GM21619 (cell line): ENCODE results near the gene FOXP3.
A peak's percentile ranks its signal among the peaks of the same experiment; 100 is the strongest.

ENCODE experiments used
- ATAC-seq: cut with Tn5 transposase; IDR thresholded peaks from one replicate; pipeline ENCODE4 v1.9.1; 2021; ENCODE audit not compliant: unreplicated experiment

Gene FOXP3

DNA sequence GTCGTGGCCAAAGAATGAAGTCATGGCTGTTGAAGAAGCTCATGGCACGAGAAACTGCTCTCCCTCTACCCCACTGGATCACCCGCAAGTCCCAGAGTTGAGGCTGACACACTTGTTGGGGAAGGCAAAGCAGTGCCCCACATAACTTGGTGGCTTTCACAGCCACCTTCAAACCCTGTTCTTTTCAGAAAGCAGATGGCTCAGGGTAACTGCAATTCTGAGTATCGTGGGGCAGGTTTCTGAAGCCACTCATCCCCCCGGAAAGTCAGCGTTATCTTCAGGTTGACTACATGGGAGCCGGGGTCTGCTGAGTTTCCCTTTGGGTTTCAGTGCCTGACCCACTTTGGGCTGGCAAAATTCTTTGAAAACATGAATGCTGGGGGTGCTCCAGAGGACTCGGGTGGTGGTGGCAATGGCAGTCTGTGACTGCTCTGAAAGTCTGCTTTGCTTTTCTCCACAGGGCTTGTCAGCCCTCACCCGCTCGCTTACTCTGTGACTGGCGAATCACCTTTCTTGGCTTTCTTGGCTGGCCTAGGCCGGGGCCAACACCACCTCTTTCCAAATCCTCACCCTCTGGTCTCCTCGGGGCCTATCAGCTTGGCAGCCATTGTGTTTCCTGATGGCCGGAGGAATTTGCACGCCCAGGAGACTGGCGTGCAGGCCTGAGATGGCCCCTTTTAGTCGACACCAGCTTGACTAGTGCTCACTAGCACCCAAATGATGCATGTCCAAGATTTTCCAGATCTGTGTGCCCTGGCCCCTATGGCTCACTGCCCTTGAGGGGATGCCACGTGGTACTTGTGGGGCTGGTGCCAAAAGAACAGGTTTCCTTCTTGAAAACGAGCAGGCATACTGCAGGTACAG, 12.4 kb upstream of the FOXP3 start:
- ATAC-seq, result no peak

DNA sequence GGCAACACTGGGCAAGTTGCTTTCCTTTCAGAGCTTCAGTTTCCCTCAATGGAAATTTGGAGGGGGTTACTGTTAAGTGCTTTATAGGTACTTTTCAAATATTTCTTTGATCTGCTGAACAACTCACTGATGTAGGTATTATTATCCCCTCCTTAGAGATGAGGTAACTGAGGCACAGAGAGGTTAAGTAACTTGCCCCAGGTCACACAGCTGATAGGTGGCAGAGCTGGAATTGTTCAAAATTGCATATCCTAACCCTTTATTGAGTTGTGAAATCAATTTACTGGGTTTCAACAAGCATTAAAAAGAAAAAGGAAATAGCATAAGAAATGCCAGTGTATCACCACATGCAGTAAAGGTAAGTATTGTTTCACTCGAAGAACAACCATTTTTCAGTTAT, 11.7 kb upstream of the FOXP3 start:
- ATAC-seq, result no peak

DNA sequence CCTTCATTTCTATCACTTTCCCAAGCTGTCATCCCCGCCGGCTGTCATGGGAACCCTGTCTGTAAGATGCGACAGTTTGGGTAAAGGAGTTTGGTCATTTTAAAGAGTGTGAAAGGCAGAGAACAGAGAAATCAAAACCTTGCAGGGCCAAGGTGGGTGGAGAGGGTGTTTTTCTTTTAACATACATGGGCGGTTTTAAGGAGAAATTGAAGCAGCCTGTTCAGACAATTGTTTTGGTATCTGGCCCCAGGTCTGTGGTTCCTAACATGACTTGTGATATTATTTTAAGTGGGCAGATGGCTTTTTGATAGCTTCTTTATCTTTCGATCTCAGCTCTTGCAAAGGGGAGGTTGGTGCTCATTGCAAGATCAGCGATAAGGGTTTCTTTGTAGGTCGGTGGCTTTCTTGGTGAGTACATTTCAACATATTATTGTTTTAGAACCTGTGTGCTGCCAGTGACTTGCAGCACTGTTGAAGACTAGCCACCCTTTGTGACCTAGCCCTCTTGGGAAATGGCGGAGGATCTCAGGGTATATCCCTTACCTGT, 8.7 kb upstream of the FOXP3 start:
- no peak for ATAC-seq

DNA sequence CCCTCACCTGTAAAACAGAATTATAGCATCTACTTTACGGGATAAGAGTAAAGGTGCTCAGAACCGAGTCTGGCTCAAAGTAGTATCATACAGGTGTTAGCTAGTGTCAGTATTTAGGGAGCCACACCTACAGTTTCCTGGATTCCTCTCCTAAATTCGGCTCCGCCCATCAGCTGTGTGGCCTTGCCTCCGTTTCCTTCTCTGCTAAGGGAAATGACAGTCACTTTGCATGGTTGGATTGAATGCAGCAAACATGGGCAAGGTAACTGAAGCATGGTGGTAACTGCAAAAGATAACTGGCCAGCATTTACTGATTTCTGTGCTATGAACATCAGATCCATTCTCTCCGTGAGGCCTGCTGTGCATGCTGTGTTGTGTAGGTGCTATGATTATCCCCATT, 7.9 kb upstream of the FOXP3 start:
- no peak for ATAC-seq

DNA sequence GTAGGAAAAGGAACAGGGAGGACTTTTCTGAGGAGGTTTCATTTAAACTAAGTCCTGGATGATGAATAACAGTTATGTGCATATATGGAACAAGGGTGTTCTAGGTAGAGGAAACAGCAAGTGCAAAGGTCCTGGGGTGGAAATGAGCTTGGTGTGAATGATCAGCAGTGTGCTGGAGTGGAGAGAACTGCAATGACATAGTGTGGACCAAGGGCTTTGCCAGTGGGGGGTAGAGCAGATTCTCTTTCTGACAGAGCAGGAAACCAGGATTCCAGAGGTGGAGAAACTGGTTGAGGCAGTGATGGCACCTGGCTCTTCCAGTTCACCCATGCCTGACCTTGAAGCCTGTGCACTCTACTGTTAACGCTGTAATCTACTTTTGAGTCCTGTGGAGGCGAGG, 6.8 kb upstream of the FOXP3 start:
- no peak for ATAC-seq

DNA sequence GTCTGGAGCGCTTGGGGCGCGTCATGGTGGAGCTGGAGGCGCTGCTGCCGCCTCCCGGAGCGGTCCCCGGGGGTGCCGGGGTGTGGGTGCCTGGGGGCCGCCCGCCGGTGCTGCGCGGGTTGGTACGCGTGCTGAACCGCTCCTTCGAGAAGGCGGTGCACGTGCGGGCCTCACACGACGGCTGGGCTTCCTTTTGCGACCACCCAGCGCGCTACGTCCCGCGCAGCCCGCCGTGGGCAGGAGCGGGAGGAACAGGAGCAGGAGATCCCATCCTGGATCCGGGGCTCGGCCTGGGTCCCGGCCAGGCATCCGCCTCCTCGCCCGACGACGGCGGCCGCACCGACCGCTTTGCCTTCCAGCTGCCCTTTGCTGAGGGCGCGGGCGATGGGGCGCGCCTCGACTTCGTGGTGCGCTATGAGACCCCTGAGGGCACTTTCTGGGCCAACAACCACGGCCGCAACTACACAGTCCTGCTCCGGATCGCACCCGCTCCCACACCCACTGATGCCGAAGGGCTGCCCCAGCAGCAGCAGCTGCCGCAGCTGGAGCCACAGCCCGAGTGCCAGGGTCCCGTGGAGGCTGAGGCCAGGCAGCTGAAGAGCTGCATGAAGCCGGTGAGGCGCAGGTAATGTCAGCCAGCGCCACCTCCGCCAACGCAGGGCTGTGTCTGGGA, 5.9 kb upstream of the FOXP3 start:
- no peak for ATAC-seq

GRCh38 chrX:49269767-49270248, 5.3 kb upstream of the FOXP3 start, which contains the start of gene PPP1R3F:
Gene PPP1R3F, plus strand, starts transcription at chrX:49269793. Its CDS starts 77 bp downstream, at chrX:49269870.
- ATAC-seq, result peak; percentile 30

DNA sequence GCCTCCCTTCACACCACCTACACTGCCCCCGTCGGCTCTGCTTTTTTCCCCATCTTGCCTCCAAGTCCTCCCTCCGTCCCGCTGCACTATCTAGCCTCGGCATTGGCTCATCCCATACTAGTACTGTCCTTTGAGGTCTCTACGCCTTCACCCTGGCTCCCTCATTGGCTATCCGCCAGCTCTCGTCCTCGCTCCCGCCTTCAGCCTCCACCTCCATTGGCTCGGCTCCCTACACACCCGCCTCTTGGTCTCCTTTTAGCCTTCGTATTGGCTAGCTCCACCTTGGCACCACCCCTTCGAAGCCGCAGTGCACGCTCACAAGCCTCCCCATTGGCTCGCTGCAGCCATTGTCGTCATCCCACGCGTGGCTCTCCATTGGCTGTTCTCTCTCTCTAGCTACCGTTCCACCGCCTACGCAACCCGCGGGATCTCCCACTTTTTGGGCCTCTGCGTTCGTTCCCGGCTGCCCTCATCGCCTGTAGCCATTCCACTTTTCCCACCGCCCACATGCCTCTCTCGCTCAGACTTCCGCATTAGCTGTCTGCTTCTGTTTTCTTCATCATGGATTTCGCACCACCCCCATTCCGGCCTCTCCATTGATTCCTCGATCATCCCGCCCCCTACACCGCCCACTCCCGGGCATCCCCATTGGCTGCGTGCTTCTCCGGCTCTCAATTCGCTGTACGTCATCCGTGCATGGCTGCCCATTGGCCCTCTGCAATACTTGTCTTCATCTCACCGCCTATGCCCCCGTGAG, 4.7 kb upstream of the FOXP3 start:
- peak; percentile 81 for ATAC-seq

- ATAC-seq, result no peak
Observed at GRCh38 chrX:49268702-49269009, 4.1 kb upstream of the FOXP3 start.

DNA sequence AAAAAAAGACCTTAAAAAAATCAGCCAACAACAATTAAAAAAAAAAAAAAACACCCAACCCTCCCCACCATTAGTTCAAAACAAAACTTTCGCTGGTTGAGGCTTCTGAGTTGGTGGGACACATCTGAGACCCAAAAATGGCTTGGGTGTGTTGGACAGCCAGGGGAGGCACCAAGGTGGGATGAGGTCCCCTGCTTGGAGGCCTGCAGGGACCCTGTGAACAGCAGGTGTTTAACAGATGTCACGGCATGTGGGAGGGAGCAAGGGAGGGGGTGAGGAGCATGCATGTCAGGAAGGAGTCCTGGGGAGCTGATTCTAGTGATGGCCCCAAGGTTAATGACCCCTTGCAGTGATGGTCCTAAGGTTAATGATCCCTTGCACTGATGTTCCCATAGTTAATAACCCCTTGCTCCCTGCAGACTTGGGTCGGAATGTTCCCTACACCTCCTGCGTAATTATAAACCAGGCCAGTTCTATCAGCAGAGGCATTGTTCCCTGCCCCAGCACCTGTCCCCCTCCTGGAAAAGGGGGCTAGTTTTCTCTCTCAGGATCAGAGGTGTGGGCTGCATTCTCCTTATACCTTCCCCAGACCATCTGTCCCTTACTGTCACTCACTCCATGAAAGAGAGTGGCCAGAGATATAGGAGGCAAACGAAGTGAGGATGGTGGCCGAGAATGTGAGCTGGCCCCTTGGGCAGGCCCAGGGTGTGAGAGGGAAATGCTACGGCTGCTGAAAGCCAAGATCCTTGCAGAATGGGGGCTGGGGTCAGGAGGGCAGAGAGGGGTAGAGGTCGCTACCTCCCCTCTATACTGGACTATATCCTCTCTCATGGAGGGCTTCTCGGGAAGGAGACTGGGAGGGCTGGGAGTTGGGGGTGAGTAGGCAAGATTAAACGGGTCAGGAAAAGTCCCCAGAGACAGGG, 2.3 kb upstream of the FOXP3 start:
- ATAC-seq, result no peak

GRCh38 chrX:49263631-49264030, 879 bp downstream of the FOXP3 start:
- ATAC-seq, result no peak

GRCh38 chrX:49262603-49263002, 1.9 kb downstream of the FOXP3 start:
- ATAC-seq, result no peak

GRCh38 chrX:49260221-49260985, 4.1 kb downstream of the FOXP3 start:
- ATAC-seq, result no peak

- ATAC-seq, result no peak
Observed at GRCh38 chrX:49258749-49259124, 5.8 kb downstream of the FOXP3 start.

DNA sequence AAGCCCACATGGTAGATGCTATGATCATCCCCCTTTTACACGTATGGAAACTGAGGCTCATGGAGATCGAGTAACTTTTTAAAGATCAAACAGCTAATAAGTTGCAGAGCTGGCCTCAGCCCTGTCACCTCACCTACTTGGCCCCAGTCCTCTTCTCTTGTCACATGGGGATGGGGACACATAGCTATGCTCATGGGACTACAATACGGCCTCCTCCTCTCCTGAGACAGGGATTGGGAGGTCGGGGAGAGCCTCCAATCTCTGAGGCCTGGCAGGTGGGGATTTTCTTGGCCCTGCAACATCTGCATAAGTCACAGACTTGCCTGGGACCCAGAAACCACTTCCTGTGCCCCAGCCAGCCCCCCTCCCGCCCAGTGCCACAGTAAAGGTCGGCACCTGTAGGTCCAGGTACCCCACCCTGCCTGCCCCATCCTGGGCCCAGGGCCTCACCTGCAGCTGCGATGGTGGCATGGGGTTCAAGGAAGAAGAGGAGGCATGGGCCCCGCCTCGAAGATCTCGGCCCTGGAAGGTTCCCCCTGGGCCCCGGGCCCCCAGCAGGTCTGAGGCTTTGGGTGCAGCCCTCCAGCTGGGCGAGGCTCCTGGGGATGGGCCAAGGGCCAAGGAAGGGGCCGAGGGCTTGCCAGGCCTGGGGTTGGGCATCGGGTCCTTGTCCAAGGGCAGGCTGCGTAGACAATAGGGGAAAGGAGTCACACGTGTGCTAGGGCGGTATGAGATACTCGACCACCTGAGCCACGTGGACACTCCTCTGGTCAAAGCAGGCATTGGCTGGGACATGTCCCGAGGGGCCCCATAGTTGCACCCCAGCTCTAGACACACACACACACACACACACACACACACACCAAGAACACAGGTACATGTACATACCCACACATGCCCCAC, 6.4 kb downstream of the FOXP3 start:
- ATAC-seq, result no peak

DNA sequence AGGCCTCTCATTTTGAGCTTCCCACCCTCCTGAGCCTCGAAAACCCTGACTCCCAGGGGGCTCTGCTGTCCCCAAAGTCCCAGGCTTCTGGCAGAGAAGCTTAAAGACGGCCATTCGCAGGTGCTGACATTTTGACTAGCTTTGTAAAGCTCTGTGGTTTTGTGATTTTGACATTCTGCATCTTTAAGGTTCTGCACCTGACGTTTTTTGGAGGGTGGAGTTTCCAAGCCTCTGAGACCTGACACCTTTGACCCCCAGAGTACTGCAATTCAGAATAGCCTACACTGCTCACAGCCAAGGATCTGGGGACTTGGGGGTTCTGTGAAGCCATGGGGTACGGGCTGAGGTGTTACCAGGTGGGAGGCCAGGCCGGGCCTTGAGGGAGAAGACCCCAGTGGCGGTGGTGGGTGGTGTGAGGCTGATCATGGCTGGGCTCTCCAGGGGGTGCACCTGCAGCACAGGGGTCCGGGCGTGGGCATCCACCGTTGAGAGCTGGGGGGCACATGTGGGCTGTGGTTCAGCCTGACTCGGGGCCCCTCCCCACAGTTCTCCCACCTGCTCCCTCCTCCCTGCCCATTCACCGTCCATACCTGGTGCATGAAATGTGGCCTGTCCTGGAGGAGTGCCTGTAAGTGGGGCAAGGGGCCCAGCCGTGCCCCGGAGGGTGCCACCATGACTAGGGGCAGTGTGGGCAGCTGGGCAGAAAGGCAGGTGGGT, 7.3 kb downstream of the FOXP3 start:
- ATAC-seq, result no peak

DNA sequence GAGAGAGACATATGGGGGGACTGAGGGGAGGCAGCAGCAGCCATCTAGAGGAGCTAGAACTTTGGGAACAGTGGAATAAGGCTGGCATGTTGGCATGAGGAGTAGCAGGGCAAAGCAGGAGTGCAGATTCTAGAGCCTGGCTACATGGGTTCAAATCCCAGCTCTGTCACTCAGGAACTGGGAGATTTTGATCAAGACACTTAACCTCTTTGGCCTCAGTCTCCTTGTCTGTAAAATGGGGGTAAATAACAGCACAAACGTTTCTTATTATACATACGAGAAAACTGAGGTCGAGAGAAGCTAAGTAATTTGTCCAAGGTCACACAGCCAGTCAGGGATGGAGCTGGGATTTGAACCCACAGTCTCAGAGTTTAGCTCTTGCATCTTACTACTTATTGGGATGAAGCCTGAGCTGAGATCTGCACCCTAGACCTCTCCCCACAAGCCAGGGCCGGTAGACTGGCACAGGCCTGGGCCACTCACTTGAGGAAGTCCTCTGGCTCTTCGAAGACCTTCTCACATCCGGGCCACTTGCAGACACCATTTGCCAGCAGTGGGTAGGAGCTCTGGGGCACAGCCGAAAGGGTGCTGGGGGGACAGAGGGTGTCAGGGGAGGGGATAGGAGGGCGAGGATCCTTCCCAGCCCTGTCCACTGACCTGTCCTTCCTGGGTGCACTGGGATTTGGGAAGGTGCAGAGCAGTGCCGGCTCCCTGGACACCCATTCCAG, 8.1 kb downstream of the FOXP3 start:
- ATAC-seq, result no peak
